NCI-H2227 (cell line): Measurements from ENCODE around the gene PROB1.
"Not testable (repeated sequence)": the region's sequence is repeated elsewhere in the genome, so short reads cannot be mapped to it uniquely, and the experiment has no call there.

Experiments used
- DNase-seq: peaks from one replicate; lab custom pipeline; 2025; ENCODE audit not compliant: unreplicated experiment; lab: John Stamatoyannopoulos, UW

PROB1 gene

DNA sequence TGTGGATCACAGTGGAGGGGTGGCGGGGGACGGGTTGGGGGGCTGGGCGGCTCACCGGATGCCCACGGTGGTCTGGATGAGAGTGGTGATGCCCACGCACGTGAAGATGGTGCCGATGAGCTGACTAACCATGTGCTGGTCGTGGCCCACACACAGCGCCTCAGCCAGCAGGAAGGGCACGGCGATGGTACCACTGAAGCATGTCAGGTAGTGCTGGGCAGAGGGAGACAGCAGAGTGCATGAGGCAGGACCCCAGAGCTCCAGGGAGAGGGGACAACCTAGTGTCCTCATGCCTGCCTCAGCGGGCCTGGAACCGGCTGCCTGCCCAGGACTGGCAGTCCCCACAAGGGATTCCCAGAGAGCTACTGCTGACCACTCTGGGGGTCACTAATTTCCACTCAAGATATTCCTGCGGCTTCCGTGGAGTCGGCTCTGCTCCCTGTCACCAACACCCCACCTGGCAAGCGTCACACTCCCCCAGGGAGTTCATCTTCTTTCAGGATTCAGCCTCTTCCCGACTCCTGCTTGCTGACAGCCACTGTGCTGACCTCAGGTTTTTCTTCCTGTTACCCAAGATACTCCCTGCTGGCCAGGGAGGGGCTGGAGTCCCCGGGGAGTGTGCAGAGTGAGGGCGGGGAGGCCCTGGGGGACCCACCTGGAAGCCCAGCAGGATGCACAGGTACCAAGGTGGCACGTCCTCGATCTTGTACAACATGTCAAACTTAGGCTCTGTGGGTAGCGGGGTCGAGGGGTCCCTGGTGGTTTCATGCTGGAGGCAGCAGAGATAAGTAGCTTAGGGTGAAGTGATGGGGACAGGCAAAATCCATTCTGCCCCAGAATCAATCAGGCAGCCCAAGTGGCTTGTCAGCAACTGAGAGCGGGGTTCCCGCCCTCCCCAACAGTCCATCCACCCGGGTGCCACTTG, 12.8 kb downstream of the PROB1 start:
- DNase-seq: no peak

DNA sequence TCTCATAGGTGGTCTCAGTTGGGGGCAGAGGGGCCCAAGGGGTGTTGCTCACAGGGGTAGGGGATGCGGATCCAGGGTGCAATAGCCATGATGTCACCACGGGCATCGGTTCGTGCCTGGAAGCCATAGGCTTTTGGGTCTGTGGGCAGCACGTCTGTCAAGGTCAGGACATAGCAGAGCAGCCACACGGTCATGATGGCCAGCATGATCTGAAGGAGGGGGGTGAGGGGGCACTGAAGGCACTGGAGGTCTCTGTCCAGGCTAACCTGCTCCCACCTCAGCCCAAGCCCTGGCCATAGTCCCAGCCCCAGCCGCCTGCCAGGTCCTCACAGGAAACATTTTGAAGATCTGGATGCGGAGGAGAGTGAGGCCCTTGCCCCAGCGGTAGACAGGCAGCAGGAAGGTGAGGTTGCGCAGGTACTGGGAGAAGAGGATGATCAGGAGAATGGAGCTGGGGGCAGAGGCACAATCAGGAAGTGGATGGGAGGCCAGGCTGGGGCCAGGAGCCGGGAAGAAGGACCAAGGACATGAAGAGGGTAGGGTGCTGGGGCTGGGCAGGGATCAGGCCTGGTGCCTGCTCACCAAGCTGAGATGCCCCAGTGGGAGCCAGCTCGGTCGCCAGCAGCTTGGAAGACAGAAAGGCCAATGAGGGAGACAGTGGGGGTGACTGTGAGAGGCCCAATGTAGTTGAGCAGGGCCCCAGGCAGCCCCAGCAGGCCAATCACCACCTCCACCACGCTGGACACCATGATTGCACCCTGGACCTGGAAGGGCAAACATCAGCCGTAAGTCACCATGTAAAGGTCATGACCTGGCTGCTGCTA, 15.1 kb downstream of the PROB1 start:
- DNase-seq: no peak

DNA sequence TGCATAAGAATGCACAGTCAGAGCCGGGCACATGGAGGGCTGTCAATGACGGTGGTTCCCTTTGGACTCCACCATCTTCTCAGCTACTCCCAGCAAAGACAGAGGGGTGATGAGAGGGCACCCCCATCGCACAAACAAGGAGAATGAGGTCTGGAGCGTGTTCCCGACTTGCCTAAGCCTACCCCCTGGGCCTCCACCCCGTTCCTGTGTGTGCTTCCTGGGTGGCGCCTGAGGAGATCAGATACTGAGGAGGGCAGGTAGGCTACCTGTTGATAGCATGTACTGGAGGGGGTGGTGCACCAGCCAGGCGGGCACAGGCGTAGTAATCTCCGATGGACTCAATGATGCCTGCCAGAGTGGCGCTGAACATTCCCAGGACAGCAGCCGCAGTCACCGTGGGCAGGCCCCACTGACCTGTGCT, 16.0 kb downstream of the PROB1 start:
- DNase-seq: no peak

DNA sequence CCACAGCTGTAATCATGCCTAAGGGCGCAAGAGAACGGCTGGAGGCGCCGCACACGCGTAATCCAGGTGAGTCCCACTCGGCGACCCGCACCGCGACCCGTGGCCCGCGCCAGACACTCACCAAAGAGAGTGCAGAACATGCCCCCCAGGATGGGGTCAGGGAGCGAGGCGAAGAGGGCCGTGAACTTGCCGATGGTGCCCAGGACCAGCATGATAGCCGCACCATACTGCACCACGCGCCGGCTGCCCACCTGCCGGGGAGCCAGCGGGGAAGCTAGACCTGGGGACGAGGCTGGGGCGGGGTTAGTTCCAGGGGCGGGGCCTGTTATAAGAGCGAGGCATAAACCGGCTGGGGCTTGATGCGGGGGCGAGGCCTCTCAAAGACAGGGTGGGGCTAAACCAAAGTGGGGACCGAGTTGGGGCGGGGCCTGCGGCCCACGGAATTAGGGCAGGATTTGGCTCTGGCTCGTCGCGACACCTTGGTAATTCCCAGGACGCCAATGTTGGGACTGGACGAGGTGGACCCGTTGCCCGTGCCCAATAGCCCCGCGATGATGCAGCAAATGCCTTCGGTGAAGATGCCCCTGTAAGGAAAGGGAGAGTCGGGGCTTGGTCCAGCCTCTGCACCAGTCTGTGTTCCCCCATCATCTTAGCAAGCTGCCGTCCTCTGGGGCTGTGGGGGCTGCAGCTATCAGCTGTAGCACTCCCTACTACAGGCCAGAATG, 16.6 kb downstream of the PROB1 start:
- DNase-seq: no peak

DNA sequence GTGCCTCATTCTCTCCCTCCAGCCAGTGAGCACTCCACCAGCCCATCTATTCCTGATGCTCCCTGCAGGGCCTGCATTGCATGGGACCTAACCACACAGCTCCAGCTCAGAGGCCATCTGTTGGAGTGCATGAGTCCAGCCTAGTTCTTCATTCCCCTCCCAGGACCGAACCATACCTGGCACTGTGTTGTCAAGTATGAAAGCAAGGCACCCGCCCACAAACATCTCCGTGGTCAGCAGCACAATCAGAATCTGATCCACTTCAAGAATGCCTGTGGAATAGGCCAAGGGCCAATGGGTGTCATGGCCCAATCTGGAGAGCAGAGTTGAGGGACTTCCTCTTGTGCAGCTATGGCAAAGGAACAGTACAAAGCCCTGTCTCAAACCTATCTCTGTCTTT, 17.7 kb downstream of the PROB1 start:
- DNase-seq: no peak

DNA sequence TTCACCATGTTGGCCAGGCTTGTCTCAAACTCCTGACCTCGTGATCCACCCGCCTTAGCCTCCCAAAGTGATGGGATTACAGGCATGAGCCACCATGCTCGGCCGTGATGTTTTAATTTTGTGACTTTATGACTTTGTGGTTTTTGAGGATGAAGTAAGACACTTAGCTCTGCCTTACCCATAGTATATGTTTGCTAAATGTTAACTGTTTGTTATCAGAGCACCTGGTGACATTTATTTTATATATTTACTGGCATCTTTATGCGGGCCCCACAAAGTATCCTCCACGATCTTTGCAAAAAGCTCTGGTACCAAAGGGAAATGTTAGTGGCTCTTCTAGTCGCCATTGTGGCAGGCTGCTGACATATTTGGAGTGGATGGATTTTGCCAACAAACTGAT, 18.5 kb downstream of the PROB1 start:
- DNase-seq: no peak

DNA sequence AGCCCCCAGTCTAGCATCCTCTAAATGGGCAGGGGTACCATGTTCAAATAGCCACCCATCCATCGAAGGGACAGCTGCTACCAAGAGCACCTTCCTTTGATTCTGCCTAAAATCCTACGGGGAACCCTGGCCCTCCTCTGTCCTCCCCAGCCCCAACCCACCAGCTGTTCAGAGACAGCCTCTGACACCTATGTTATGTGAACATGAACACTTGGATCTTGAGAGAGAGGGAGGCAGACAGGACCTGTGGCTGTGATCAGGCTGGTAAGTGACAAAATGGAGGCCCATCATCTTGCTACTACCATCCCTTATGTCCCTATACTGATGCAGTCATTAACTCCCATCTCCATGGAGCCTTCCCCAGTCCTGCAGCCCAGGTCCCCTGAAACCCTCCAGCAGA, 20.0 kb downstream of the PROB1 start:
- no peak for DNase-seq

DNA sequence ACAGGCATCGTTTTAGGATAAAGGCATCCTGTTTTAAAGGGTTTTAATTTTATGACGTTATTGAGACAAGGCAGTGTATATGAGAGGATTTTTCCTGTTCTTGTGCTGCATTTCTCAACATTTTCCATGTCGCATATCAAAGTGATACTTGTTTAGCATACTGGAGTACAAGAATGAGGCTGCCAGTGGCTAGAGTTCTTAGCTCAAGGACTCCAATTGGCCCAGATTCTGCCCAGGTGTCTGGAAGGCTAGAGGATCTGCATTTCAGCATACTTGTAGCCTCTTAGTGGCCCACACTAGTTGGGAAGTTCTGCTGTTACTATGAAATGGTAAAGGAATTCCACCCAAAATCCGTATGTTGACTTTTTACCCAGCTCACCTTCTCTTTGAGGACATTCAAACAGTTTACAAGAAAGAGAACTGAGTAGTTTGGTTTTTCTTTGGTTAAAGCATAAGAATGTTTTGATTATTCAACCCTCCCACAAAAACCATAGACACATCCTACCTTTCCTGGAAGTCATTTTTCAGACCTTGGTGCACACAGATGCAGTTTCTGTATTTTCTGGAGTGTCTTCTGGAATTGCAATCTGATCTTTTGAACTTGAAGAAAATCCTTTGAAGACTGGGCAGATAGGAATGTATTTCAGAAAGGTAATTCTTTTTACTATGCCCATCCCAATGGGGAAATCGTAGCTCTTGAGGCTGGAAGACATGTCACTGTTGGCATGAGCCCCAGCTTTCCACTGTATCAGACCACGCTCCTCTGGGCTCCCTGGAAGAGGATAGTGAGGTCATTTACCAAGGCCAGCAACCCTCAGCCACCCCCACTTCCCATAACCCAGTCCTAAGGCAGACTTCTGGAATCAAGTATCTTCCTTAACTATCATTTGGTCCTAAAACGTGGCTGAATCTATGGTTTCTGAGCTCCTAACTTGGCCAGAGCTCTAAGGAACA, 23.1 kb downstream of the PROB1 start:
- no peak for DNase-seq

DNA sequence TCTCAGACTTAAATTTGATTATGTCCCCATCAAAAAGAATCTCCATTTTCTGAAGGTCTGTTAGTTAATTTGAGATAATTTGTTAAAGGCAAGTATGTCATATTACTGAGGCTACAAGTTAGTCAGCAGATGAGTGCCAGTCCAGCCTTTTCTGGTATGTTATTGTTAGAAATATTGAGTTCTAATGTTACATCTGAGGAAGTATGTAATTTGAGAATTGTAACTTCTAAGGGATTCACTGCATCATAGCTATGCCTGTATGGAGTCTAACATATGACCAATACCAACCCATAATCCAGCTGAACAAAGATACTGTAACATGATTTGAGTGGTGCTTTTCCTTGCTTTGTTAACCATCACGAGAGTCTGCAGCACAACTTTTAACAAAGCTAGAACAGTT, 25.7 kb downstream of the PROB1 start:
- no peak for DNase-seq

DNA sequence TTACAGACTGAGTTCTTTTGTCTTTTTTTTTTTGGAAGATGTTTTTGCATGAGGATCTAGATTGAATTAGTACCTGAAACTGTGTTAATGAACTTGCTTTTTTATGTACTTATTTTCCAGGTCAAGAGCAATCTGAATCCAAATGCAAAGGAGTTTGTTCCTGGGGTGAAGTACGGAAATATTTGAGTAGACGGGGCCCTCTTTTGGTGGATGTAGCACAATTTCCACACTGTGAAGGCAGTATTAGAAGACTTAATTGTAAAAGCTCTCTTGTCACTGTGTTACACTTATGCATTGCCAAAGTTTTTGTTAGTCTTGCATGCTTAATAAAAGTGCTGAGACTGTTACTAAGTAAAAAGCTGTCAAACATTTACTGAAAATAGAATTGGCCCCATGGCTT, 26.3 kb downstream of the PROB1 start:
- DNase-seq: no peak

DNA sequence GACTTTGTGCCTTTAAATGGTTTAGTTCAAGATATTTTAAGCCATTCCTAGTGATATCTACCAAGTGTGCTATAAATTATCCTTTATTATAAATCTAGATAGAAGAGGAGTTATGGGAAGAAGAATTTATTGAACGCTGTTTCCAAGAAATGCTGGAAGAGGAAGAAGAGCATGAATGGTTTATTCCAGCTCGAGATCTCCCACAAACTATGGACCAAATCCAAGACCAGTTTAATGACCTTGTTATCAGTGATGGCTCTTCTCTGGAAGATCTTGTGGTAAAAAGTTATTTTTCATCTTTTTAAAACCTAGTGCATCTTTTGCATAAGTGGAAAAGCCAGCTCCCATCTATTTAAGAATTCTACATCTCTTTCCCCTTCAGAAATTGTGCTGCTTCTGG, 30.4 kb downstream of the PROB1 start:
- DNase-seq: no peak

DNA sequence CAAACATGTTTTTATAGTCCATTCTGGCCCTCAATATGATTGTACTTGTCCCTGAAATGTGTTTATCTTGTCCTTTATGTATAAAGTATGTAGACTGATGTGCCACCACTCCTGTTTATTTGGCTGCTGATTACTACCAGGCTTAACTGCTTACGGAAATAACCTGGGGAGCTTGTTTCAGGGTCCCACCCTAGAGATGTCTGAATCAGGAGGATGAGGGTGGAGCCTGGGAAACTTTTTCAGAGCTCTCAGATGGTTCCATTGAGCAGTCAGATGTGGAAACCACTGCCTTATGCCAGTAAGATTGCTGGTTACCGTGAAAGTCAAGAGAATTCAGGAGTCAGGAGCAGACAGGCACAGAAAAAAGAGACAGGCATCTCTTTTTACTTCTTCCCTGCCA, 31.0 kb downstream of the PROB1 start:
- no peak for DNase-seq

DNA sequence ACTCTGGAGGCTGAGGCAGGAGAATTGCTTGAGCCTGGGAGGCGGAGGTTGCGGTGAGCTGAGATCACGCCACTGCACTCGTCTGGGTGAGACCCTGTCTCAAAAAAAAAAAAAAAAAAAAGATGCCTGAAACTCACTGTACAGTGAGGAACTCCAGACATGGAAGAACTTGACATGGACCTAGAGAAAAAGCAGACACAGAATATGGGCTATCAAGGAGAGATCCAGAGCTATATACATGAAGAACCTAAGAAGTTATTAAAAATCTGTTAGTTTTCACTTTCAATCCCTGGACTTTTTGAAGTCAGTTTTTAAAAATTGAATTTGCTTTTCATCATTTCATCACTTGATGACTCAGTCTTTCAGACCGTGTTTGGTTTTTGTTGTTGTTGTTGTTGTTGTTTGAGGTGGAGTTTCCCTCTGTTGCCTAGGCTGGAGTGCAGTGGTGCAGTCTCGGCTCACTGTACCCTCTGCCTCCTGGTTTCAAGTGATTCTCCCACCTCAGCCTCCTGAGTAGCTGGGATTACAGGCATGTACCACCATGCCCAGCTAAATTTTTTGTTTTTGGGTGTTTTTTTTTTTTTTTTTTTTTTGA, 33.0 kb downstream of the PROB1 start:
- DNase-seq: no peak

DNA sequence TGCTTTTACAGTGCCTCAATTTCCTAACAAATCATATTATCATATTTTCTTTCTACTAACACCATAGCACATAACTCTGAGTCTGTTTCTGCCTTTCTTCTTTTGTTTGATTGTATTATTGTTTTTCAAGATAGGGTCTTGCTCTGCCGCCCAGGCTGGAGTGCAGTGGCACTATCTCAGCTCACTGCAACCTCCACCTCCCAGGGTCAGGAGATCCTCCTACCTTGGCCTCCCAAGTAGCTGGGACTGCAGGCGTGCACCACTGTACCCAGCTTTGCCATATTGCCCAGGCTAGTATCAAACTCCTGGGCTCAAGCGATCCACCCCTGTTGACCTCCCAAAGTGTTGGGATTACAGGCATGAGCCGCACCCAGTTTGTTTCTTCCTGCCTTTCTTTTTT, 34.5 kb downstream of the PROB1 start:
- DNase-seq: no peak

DNA sequence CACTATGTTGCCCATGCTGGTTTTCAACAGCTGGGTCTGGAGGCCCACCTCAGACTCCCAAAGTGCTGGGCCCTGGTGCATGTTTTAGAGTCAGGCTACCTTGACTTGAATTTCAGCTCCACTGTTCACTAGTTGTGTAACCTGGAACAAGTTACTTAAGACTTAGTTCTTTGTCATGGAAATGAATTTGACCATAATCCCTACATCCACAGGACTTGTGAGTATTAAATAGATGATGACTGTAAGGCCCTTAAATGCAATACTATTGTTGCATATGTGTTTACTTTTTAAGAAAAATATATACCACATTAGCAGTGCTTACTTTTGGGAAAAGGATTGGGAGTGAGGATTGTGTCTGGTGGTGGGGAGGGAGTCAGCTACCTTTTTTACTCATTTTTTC, 36.8 kb downstream of the PROB1 start:
- DNase-seq: no peak

DNA sequence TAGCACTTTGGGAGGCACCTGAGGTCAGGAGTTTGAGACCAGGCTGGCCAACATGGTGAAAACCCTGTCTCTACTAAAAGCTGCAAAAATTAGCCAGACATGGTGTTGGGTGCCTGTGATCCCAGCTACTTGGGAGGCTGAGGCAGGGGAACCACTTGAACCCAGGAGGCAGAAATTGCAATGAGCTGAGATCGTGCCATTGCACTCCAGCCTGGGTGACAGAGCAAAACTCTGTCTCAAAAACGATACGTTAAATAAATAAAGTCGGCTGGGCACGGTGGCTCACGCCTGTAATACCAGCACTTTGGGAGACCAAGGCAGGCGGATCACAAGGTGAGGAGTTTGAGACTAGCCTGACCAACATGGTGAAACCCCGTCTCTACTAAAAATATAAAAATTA, 39.0 kb downstream of the PROB1 start:
- not testable (repeated sequence) for DNase-seq

DNA sequence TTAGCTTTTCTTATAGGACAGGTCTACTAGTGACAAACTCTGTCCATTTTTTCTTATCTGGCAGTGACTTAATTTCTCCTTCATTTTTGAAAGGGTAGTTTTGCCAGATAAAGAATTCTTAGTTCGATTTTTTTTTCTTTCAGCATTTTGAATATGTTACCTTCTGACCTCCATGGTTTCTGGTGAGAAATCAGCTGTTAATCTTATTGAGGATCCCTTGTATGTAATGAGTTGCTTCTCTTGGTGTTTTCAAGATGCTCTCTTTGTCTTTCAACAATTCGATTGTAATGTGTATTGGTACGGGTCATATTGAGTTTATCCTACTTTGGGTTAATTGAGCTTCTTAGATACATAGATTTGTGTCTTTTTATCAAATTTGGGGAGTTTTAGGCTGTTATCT, 40.7 kb downstream of the PROB1 start:
- DNase-seq: no peak

DNA sequence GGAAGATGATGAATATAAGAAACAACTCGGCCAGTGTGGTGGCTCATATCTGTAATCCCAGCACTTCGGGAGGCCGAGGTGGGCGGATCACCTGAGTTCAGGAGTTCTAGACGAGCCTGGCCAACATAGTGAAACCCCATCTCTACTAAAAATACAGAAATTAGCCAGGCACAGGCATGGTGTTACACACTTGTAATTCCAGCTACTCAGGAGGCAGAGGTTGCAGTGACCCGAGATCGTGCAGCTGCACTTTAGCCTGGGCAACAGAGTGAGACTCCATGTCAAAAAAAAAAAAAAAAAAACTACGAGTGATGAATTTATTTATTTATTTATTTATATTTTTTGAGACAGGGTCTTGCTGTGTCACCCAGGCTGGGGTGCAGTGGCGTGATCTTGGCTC, 47.0 kb downstream of the PROB1 start:
- not testable (repeated sequence) for DNase-seq

DNA sequence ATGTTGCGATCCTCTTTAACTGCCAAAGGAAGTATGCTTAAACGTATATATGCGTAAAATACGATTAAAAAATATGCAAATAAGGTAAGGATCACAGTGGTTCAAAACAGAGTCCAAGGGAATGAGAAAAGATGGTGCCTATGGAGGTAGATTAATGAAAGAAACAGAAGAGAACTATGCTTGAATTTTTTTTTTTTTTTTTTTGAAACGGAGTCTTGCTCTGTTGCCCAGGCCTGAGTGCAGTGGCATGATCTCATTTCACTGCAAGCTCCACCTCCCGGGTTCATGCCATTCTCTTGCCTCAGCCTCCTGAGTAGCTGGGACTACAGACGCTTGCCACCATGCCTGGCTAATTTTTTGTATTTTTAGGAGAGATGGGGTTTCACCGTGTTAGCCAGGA, 49.5 kb downstream of the PROB1 start:
- not testable (repeated sequence) for DNase-seq

DNA sequence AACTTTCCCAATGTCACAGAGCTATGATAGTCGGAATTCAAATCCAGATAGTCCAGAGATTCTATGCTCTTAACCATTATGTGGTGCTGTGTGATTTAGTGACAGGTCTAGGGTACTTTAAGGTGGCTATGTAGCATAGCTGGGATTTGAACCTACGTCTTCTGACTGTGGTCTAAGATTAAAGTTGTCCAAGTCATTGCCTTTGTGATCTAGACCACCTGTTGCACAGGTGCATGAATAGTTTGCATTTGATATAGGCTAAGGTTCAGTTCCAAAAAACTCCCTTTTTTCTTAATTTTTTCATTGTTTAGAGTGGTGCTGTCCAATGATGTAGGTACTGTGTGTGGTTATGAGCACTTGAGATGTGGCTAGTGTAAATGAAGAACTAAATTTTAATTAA, 50.7 kb downstream of the PROB1 start:
- no peak for DNase-seq
